Stimulated activated CD4-positive, alpha-beta T cell treated with anti-CD3 and anti-CD28 coated beads, Interleukin-12 subunit alpha, Interleukin-12 subunit beta, amount 100 ng/mL, for 48 hours (primary cell): ENCODE measurements around the gene FPGS.

Source experiments
- DNase-seq, 3 donors: peaks; one replicate each; pipeline ENCODE4 v3.0.0-alpha.2; 2020; ENCODE audit warnings: low read depth in 2 of 3, low spot score in 1 of 3

The FPGS gene

GRCh38 chr9:127810378-127811187, 7.9 kb downstream of the FPGS start:
- DNase-seq: no peak

- DNase-seq: no peak
Measured at GRCh38 chr9:127812011-127812410, 9.3 kb downstream of the FPGS start.

- DNase-seq: no peak
Measured at GRCh38 chr9:127812936-127813675, 10.4 kb downstream of the FPGS start.

- DNase-seq: no peak
Measured at GRCh38 chr9:127813686-127814226, 11.1 kb downstream of the FPGS start.

GRCh38 chr9:127814619-127815511, 12.2 kb downstream of the FPGS start:
- no peak for DNase-seq

- no peak for DNase-seq
Measured at GRCh38 chr9:127815512-127816361, 13.1 kb downstream of the FPGS start.

- no peak for DNase-seq
Measured at GRCh38 chr9:127816362-127816725, 13.7 kb downstream of the FPGS start.

- no peak for DNase-seq
Measured at GRCh38 chr9:127816728-127817127, 14.0 kb downstream of the FPGS start.

GRCh38 chr9:127817881-127818434, 15.3 kb downstream of the FPGS start:
- no peak for DNase-seq

GRCh38 chr9:127818574-127818973, 15.9 kb downstream of the FPGS start:
- no peak for DNase-seq

GRCh38 chr9:127822108-127822507, 19.4 kb downstream of the FPGS start:
- DNase-seq: no peak

- DNase-seq: no peak
Measured at GRCh38 chr9:127825319-127826051, 22.8 kb downstream of the FPGS start.

GRCh38 chr9:127826253-127826913, 23.7 kb downstream of the FPGS start:
- no peak for DNase-seq

- no peak for DNase-seq
Measured at GRCh38 chr9:127828262-127829031, 25.8 kb downstream of the FPGS start.

GRCh38 chr9:127829205-127829906, 26.7 kb downstream of the FPGS start:
- no peak for DNase-seq

- no peak for DNase-seq
Measured at GRCh38 chr9:127832248-127832647, 29.6 kb downstream of the FPGS start.

GRCh38 chr9:127833555-127833954, 30.9 kb downstream of the FPGS start:
- DNase-seq: no peak
